ENCODE measurements around the gene GDPD4.

GDPD4 gene

GRCh38 chr11:77266766-77267165, 34.7 kb downstream of the GDPD4 start:
- TF ChIP-seq EZH2phosphoT487 (conservative IDR thresholded peaks at IDR 0.05; ENCODE audit: low read length): no peak
- Histone ChIP-seq H3K36me3 (ENCODE audit: low read length) (no peaks in the 10 kb centered on the region), H3K4me3 (ENCODE audit: insufficient read depth, low read length, poor library complexity, severe bottlenecking) (no peak overlapping the region)

DNA sequence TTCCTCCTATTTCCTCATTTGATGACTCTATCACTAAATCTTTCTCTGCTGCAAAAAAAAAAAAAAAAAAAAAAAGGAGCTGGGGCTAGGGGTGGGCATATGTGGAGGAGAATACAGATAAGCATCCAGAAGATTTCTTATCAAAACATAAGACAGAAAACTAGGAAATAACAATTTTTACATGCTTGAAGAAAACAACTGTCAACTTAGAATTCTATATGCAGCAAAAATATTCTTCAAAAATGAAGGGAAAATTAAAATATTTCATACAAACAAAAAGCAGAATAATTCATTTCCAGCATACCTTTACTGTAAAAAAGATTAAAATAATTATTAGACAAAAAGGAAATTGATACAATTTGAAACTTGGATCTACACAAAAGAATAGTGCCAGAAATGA, 38.7 kb downstream of the GDPD4 start:
- Histone ChIP-seq H3F3A (ENCODE audit: insufficient read depth) (no peaks in the 10 kb centered on the region), H3K79me2 (ENCODE audit: insufficient read depth, low read length) (no peaks in the 10 kb centered on the region), H3K9ac (ENCODE audit: low read length) (no peak overlapping the region), H3K36me3 (ENCODE audit: low read length) (no peaks in the 10 kb centered on the region), H4K20me1 (ENCODE audit: low read depth, low read length) (no peaks in the 10 kb centered on the region), H2AFZ (ENCODE audit: low read depth, low read length, severe bottlenecking) (no peak overlapping the region), H3K9me2 (replicated peaks; ENCODE audit: insufficient read depth, low read length) (no peaks in the 10 kb centered on the region), H3K27me3 (ENCODE audit: low read length) (no peaks in the 10 kb centered on the region; the same call in 1 of the 2 replicates), H3K4me2 (ENCODE audit: low read depth, low read length, poor library complexity, severe bottlenecking) (no peak overlapping the region), H3K9me3 (ENCODE audit: insufficient read depth, low read length) (no peaks in the 10 kb centered on the region; the same call in 1 of the 2 replicates), H3K27ac (ENCODE audit: low read depth, low read length) (no peak overlapping the region), H3K4me3 (ENCODE audit: insufficient read depth, low read length, poor library complexity, severe bottlenecking) (no peak overlapping the region)
- no peak for TF ChIP-seq EZH2phosphoT487 (conservative IDR thresholded peaks at IDR 0.05; ENCODE audit: low read length)
- TF ChIP-seq, protein P1, sequence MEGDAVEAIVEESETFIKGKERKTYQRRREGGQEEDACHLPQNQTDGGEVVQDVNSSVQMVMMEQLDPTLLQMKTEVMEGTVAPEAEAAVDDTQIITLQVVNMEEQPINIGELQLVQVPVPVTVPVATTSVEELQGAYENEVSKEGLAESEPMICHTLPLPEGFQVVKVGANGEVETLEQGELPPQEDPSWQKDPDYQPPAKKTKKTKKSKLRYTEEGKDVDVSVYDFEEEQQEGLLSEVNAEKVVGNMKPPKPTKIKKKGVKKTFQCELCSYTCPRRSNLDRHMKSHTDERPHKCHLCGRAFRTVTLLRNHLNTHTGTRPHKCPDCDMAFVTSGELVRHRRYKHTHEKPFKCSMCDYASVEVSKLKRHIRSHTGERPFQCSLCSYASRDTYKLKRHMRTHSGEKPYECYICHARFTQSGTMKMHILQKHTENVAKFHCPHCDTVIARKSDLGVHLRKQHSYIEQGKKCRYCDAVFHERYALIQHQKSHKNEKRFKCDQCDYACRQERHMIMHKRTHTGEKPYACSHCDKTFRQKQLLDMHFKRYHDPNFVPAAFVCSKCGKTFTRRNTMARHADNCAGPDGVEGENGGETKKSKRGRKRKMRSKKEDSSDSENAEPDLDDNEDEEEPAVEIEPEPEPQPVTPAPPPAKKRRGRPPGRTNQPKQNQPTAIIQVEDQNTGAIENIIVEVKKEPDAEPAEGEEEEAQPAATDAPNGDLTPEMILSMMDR (IDR thresholded peaks at IDR 0.05; ENCODE audit: insufficient read depth, low read length, poor library complexity, severe bottlenecking): no peak

More at GRCh38 chr11:77266766-77267165, 34.7 kb downstream of the GDPD4 start:
- Histone ChIP-seq H3K27me3 (ENCODE audit: low read length) (no peaks in the 10 kb centered on the region; the same call in 1 of the 2 replicates), H3K9me3 (ENCODE audit: insufficient read depth, low read length) (no peaks in the 10 kb centered on the region; the same call in 1 of the 2 replicates), H3K79me2 (ENCODE audit: insufficient read depth, low read length) (no peaks in the 10 kb centered on the region), H3K27ac (ENCODE audit: low read depth, low read length) (no peak overlapping the region), H2AFZ (ENCODE audit: low read depth, low read length, severe bottlenecking) (no peak overlapping the region), H3F3A (ENCODE audit: insufficient read depth) (no peaks in the 10 kb centered on the region), H4K20me1 (ENCODE audit: low read depth, low read length) (no peaks in the 10 kb centered on the region), H3K9me2 (replicated peaks; ENCODE audit: insufficient read depth, low read length) (no peaks in the 10 kb centered on the region), H3K4me2 (ENCODE audit: low read depth, low read length, poor library complexity, severe bottlenecking) (no peak overlapping the region), H3K9ac (ENCODE audit: low read length) (no peak overlapping the region)

DNA sequence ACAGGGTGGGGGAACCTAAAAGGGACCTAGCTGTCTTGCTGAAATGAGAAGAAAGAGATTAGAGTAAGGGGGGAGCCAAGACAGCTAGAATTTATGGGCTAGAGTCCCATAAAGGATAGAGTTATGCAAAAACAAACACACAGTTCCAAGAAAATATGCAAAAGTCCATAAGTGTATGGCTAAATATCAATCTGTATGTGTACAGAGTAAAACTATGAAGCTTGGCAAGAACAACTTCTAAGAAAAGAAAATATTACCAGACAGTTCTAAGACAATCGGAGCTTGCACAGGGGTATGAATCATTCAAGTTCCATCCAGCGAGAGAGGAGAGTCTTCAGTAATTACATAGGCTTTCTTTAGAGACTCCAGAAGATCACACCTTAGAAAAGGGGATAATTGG, 41.8 kb downstream of the GDPD4 start:
- H3K79me2 ChIP-seq (ENCODE audit: insufficient read depth, low read length): no peaks in the 10 kb centered on the region
- H2AFZ ChIP-seq (ENCODE audit: low read depth, low read length, severe bottlenecking): no peak overlapping the region
- H3K4me2 ChIP-seq (ENCODE audit: low read depth, low read length, poor library complexity, severe bottlenecking): no peak overlapping the region

GRCh38 chr11:77253690-77254089, 47.8 kb downstream of the GDPD4 start:
- H3K27me3 ChIP-seq (ENCODE audit: low read length): no peaks in the 10 kb centered on the region
- no peak overlapping the region for H3K9ac ChIP-seq (ENCODE audit: low read length)
- H3F3A ChIP-seq (ENCODE audit: insufficient read depth): no peaks in the 10 kb centered on the region
- no peaks in the 10 kb centered on the region for H4K20me1 ChIP-seq (ENCODE audit: low read depth, low read length)
- TF ChIP-seq EZH2phosphoT487 (conservative IDR thresholded peaks at IDR 0.05; ENCODE audit: low read length): no peak
- TF ChIP-seq, protein P1 (IDR thresholded peaks at IDR 0.05; ENCODE audit: insufficient read depth, low read length, poor library complexity, severe bottlenecking): no peak
- H3K27ac ChIP-seq (ENCODE audit: low read depth, low read length): no peak overlapping the region
- H3K9me2 ChIP-seq (replicated peaks; ENCODE audit: insufficient read depth, low read length): no peaks in the 10 kb centered on the region
- no peak overlapping the region for H3K4me3 ChIP-seq (ENCODE audit: insufficient read depth, low read length, poor library complexity, severe bottlenecking)
- no peak overlapping the region for H3K4me2 ChIP-seq (ENCODE audit: low read depth, low read length, poor library complexity, severe bottlenecking)
- no peak overlapping the region for H2AFZ ChIP-seq (ENCODE audit: low read depth, low read length, severe bottlenecking)
- no peaks in the 10 kb centered on the region for H3K36me3 ChIP-seq (ENCODE audit: low read length)
- no peaks in the 10 kb centered on the region for H3K9me3 ChIP-seq (ENCODE audit: insufficient read depth, low read length)
- no peaks in the 10 kb centered on the region for H3K79me2 ChIP-seq (ENCODE audit: insufficient read depth, low read length)

More for the DNA sequence above, 41.8 kb downstream of the GDPD4 start:
- no peaks in the 10 kb centered on the region for H3K9me2 ChIP-seq (replicated peaks; ENCODE audit: insufficient read depth, low read length)
- H4K20me1 ChIP-seq (ENCODE audit: low read depth, low read length): no peaks in the 10 kb centered on the region
- H3K27ac ChIP-seq (ENCODE audit: low read depth, low read length): no peak overlapping the region
- no peaks in the 10 kb centered on the region for H3K27me3 ChIP-seq (ENCODE audit: low read length)
- H3K9ac ChIP-seq (ENCODE audit: low read length): no peak overlapping the region
- no peak for TF ChIP-seq EZH2phosphoT487 (conservative IDR thresholded peaks at IDR 0.05; ENCODE audit: low read length)
- TF ChIP-seq, protein P1 (IDR thresholded peaks at IDR 0.05; ENCODE audit: insufficient read depth, low read length, poor library complexity, severe bottlenecking): no peak
- no peaks in the 10 kb centered on the region for H3K36me3 ChIP-seq (ENCODE audit: low read length)
- no peaks in the 10 kb centered on the region for H3F3A ChIP-seq (ENCODE audit: insufficient read depth)
- H3K4me3 ChIP-seq (ENCODE audit: insufficient read depth, low read length, poor library complexity, severe bottlenecking): no peak overlapping the region
- no peaks in the 10 kb centered on the region; the same call in 1 of the 2 replicates for H3K9me3 ChIP-seq (ENCODE audit: insufficient read depth, low read length)

All from SU-DHL-6 (cell line).